Skeletal muscle tissue (tissue), 4 donors: ENCODE results near the gene SCAMP1. TPM values are rescaled to one million over a fixed set of nuclear protein-coding genes. Genes with fewer than 3 reads are reported as not detected.

Experiments used
- H3K27ac ChIP-seq: one replicate; pipeline ENCODE4 v1.7.0; 2013; ENCODE audit warnings: mild to moderate bottlenecking, low read depth, low read length, inconsistent platforms
- H3K27me3 ChIP-seq, 3 donors: one replicate each; pipeline ENCODE4 v1.7.0; 2013; ENCODE audit warnings: low read length in 3 of 3; ENCODE audit not compliant: control insufficient read depth in 3 of 3, insufficient read depth in 3 of 3
- H3K36me3 ChIP-seq, 3 donors: one replicate each; pipeline ENCODE4 v1.7.0; 2013; ENCODE audit warnings: low read length in 3 of 3; ENCODE audit not compliant: control insufficient read depth in 3 of 3, insufficient read depth in 3 of 3
- H3K4me1 ChIP-seq, 3 donors: one replicate each; pipeline ENCODE4 v1.7.0; 2013; ENCODE audit warnings: low read length in 3 of 3, mild to moderate bottlenecking in 3 of 3; ENCODE audit not compliant: control insufficient read depth in 3 of 3, insufficient read depth in 3 of 3
- H3K4me3 ChIP-seq, 3 donors: one replicate each; pipeline ENCODE4 v1.7.0; 2013; ENCODE audit warnings: low read length in 3 of 3
- H3K9ac ChIP-seq, 3 donors: one replicate each; pipeline ENCODE4 v1.7.0; 2013; ENCODE audit warnings: low read length in 3 of 3, mild to moderate bottlenecking in 3 of 3, moderate library complexity in 2 of 3, low read depth in 1 of 3
- H3K9me3 ChIP-seq, 3 donors: one replicate each; pipeline ENCODE4 v1.7.0; 2013; ENCODE audit warnings: low read length in 3 of 3; ENCODE audit not compliant: control insufficient read depth in 3 of 3
- total RNA-seq: library from RNA; depleted of rRNA; stranded (reverse); fragments of >200 nt; gene quantifications from one replicate; pipeline ENCODE4 v1.2.3, GENCODE V29; 2014
- donor health status: Osteomylitis.

Gene SCAMP1, protein sequence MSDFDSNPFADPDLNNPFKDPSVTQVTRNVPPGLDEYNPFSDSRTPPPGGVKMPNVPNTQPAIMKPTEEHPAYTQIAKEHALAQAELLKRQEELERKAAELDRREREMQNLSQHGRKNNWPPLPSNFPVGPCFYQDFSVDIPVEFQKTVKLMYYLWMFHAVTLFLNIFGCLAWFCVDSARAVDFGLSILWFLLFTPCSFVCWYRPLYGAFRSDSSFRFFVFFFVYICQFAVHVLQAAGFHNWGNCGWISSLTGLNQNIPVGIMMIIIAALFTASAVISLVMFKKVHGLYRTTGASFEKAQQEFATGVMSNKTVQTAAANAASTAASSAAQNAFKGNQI
- total RNA-seq, result 45.4 TPM

DNA sequence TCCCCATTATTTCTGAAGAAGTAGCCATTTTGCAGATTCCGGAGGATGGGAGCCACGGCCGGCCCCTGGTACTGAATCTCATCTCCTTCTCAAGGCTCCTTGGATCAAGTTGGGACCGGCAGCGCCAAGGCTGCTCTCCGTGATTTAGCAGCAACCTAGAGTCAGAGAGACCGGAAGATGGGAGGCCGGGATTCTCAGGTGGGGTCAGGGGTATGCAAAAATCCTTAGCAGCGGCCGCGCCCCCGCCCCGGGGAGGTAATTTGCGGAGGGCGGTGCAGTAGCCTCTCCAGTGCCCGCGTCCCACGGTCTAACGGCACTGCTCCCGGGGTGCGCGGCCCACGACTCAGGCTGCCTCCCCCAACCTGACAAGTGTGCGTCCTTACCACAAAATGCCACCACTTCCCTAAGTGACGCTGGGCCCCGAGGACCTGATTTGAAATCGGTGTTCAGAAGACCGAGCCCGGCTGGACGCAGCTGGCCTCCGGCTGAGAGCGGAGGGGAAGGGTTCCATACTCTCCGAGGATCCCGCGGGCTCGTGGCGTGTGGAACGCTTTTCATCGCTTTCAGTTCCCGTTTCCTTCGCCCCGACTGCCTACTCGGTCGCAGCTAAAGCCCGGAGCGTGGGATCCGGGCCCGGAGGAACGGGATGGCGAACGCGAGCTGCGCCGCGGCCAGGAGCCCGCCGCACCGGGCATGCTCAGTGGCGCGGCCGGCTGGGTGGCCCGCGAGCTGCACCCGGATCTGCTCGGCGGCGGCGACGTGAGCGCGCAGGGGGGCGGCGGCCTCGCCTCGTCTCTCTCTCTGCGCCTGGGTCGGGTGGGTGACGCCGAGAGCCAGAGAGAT is at the start of gene SCAMP1:
SCAMP1 (plus strand) TSS at position 787 of the 843 bp plus-strand sequence; CDS start at position 842, 55 bp downstream.
- Histone ChIP-seq H3K36me3 (no peaks in the 10 kb centered on the region), H3K27me3 (no peaks in the 10 kb centered on the region), H3K9me3 (no peaks in the 10 kb centered on the region), H3K4me3 (peak within 1 kb of the TSS; percentile 91 to 98 (median 98)), H3K9ac (peak within 1 kb of the TSS; percentile 93 to 96 (median 95)), H3K4me1 (peaks cover 6 to 24% (median 23%) of the 10 kb centered on the region in 3 donors), H3K27ac (peak within 1 kb of the TSS; percentile 85)

- no peak overlapping the region for H3K4me3 ChIP-seq
- no peaks in the 10 kb centered on the region for H3K36me3 ChIP-seq
- H3K9me3 ChIP-seq, result no peaks in the 10 kb centered on the region
- H3K27me3 ChIP-seq, result no peaks in the 10 kb centered on the region
- H3K9ac ChIP-seq, result no peak overlapping the region
- no peaks in the 10 kb centered on the region for H3K4me1 ChIP-seq
- no peak overlapping the region for H3K27ac ChIP-seq
Measured at GRCh38 chr5:78317515-78317914, 42.9 kb upstream of the SCAMP1 start.

DNA sequence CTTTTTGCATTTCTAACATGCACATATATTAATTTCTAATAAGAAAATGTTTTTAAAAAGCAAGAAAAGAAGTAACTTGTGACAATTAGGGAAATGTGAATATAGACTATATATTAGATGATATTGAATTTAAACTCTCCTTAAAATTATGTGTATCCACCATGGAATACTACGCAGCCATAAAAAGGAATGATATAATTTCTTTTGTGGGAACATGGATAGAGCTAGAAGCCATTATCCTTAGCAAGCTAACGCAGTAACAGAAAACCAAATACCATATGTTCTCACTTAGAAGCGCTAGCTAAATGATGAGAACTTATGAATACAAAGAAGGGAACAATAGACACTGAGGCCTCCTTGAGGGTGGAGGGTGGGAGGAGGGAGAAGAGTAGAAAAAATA is 42.1 kb upstream of the SCAMP1 start:
- H3K9ac ChIP-seq, result no peak overlapping the region
- H3K27me3 ChIP-seq, result no peaks in the 10 kb centered on the region
- H3K9me3 ChIP-seq, result no peaks in the 10 kb centered on the region
- H3K36me3 ChIP-seq, result no peaks in the 10 kb centered on the region
- no peak overlapping the region for H3K27ac ChIP-seq
- no peak overlapping the region for H3K4me3 ChIP-seq
- H3K4me1 ChIP-seq, result no peaks in the 10 kb centered on the region

DNA sequence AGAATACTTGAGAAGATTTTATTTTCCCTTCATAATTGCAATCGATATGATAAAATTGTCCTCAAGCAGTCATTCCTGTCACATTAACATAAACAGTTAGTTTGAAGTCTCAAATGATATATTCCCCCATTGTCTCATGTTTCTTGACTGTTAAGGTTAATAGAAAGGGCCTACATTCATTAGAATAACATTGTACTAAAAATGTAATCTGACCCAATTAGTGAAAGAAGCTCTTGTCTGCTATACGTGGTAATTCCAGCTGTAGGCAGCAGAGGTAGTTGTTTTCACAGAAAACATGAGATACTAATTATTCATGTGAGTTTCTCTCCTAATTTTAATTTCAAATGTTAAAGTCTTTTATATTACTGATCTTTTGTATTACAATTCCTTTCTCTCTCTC is 40.0 kb upstream of the SCAMP1 start:
- no peak overlapping the region for H3K9ac ChIP-seq
- H3K27me3 ChIP-seq, result no peaks in the 10 kb centered on the region
- no peak overlapping the region for H3K27ac ChIP-seq
- H3K9me3 ChIP-seq, result no peaks in the 10 kb centered on the region
- H3K36me3 ChIP-seq, result no peaks in the 10 kb centered on the region
- no peak overlapping the region for H3K4me3 ChIP-seq
- no peaks in the 10 kb centered on the region for H3K4me1 ChIP-seq

DNA sequence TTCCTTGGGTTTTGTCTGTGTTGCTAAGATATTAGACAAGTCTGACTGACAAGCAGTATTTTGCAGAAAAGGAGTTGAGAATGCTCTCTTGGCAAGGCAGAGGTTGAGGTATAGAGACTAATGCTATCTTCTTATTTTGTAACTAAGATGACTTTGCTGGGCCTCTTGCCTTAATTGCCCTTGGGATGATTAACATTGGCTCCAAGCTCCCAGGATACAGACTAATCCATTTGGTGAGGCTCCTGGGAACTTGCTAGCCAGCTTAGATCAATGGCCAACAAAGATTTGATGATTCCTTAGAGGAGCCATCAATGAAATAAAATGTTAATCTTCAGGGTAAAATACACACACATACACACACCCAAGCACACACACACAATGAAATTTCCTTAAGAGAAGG is 37.2 kb upstream of the SCAMP1 start:
- H3K36me3 ChIP-seq, result no peaks in the 10 kb centered on the region
- H3K27ac ChIP-seq, result no peak overlapping the region
- H3K27me3 ChIP-seq, result no peaks in the 10 kb centered on the region
- H3K4me3 ChIP-seq, result no peak overlapping the region
- no peak overlapping the region for H3K9ac ChIP-seq
- H3K4me1 ChIP-seq, result no peaks in the 10 kb centered on the region
- H3K9me3 ChIP-seq, result no peaks in the 10 kb centered on the region

DNA sequence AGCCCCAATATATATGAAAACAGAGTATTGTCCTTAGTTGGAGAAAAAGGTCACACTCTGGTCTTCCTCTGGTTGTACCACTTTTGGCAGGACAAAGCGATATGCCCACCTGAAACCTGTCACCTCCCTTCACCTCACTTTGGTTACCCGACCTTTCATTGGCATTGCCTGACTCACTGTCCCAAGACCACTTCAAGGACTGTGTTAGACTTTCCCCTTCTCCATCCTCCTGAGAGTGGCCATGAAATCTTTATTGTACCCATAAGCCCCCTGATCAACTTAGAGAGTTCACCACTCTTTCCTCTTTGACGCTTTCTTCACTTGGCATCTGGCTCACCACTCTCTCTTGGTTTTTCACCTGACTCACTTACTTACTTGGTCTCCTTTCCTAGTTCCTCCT is 33.5 kb upstream of the SCAMP1 start:
- Histone ChIP-seq H3K4me1 (no peaks in the 10 kb centered on the region), H3K9me3 (no peaks in the 10 kb centered on the region), H3K27ac (no peak overlapping the region), H3K9ac (no peak overlapping the region), H3K27me3 (no peaks in the 10 kb centered on the region), H3K4me3 (no peak overlapping the region), H3K36me3 (no peaks in the 10 kb centered on the region)

GRCh38 chr5:78327761-78328510 is 32.5 kb upstream of the SCAMP1 start:
- Histone ChIP-seq H3K36me3 (no peaks in the 10 kb centered on the region), H3K9me3 (no peaks in the 10 kb centered on the region), H3K4me1 (no peaks in the 10 kb centered on the region), H3K27ac (no peak overlapping the region), H3K27me3 (no peaks in the 10 kb centered on the region), H3K9ac (no peak overlapping the region), H3K4me3 (no peak overlapping the region)

DNA sequence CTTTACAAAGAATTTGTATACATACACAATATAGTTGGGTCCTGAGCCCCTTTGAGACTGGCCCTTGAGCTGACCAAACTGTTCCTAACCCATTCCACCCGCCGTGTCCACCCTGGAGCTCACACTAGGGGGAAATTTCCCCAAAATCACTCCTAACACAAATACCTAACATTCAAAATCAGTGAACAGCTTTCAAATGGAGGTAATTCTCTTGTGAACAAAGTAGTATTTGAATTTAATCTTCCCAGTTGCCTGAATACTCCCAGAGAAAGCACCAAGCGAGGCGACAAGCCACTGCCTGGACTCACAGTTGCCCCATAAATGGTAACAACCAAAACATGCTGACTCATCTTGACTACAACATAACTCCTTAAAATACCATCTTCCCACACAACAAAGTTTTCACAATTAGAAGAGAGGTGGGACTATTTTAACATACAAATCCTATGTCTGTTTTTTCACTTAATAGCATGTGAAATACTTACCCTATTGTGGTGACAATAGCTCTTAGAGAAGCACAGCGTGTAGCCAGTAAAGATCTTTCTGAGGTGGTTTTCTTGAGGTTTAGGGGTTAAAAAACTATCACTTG is 31.7 kb upstream of the SCAMP1 start:
- Histone ChIP-seq H3K4me3 (no peak overlapping the region), H3K27ac (no peak overlapping the region), H3K9me3 (no peaks in the 10 kb centered on the region), H3K9ac (no peak overlapping the region), H3K36me3 (no peaks in the 10 kb centered on the region), H3K27me3 (no peaks in the 10 kb centered on the region), H3K4me1 (no peaks in the 10 kb centered on the region)

GRCh38 chr5:78331523-78332080 is 28.8 kb upstream of the SCAMP1 start:
- H3K27ac ChIP-seq, result no peak overlapping the region
- no peaks in the 10 kb centered on the region for H3K4me1 ChIP-seq
- H3K4me3 ChIP-seq, result no peak overlapping the region
- H3K9me3 ChIP-seq, result no peaks in the 10 kb centered on the region
- no peaks in the 10 kb centered on the region for H3K27me3 ChIP-seq
- H3K9ac ChIP-seq, result no peak overlapping the region
- H3K36me3 ChIP-seq, result no peaks in the 10 kb centered on the region
